Ovary (tissue), 9 donors: ENCODE results near the gene ZFP36. TPM values are rescaled to one million over a fixed set of nuclear protein-coding genes. Genes with fewer than 3 reads are reported as not detected.

ENCODE experiments used
- DNase-seq, 5 donors: peaks; one replicate each; pipeline ENCODE4 v3.0.0-alpha.2; 2019 to 2020
- H3K27ac ChIP-seq, 2 donors: fragments of 200-600 bp; one replicate each; pipeline versions ENCODE4 v1.5.1 to v1.8.0; 2019 to 2022
- H3K27me3 ChIP-seq: fragments of 200-600 bp; one replicate; pipeline ENCODE4 v1.8.0; 2022
- H3K36me3 ChIP-seq: fragments of 200-600 bp; sonication (generic); one replicate; pipeline ENCODE4 v1.5.1; 2019
- H3K4me1 ChIP-seq: one replicate; pipeline ENCODE4 v1.8.1; 2013; ENCODE audit warnings: mild to moderate bottlenecking, moderate library complexity; ENCODE audit not compliant: insufficient read depth
- H3K4me3 ChIP-seq: fragments of 200-600 bp; sonication (generic); one replicate; pipeline ENCODE4 v1.5.1; 2017
- H3K9me3 ChIP-seq, 2 donors: fragments of 200-600 bp in 1 of 2; sonication (generic) in 1 of 2; one replicate each; pipeline versions ENCODE4 v1.5.1 to v1.8.1; 2013 to 2019; ENCODE audit warnings: mild to moderate bottlenecking in 1 of 2, moderate library complexity in 1 of 2
- EP300 ChIP-seq: sonication (generic); formaldehyde crosslinking; IDR thresholded peaks from one replicate; pipeline ENCODE4 v1.6.1; 2017; ENCODE audit warnings: antibody characterized with exemption
- POLR2A ChIP-seq: fragments of 450-650 bp; IDR thresholded peaks from one replicate; pipeline ENCODE4 v1.6.1; 2017; ENCODE audit warnings: antibody characterized with exemption, mild to moderate bottlenecking, moderate library complexity
- WGBS, 3 donors: extraction: QIAGEN DNeasy Blood & Tissue Kit in 1 of 3; methylation state at CpG; one replicate each; pipeline versions ENCODE4 v1.1.5 to v1.1.7; 2013 to 2017; 5-methylcytosine and 5-hydroxymethylcytosine counted together
- intact Hi-C, 4 donors: fragments of 100-400 bp; cut with DNase I; formaldehyde crosslinking; loops; one replicate each; pipeline versions ENCODE4 v1.11.0 to v1.15.1; 2022 to 2023
- polyA plus RNA-seq, 2 donors: library from polyadenylated mRNA; stranded (reverse); fragments of 200-250 nt in 1 of 2; fragments of 350-450 nt in 1 of 2; fragmentation: Illumina TruSeq in 1 of 2; extraction: RNeasy Lipid Tissue Mini Kit (QIAGEN cat#74804) in 1 of 2; gene quantifications; one replicate each; pipeline ENCODE4 v1.2.3, GENCODE V29; 2013 to 2014
- total RNA-seq, 7 donors: library from RNA; depleted of rRNA in 2 of 7; stranded (reverse); fragments of >200 nt in 2 of 7; fragmentation: NEBNext Ultra II Directional in 3 of 7; extraction: Animal tissue kit (Norgen Biotek cat#: 25700) in 3 of 7; gene quantifications; one replicate each; pipeline versions ENCODE4 v1.1.0 to v1.2.4, GENCODE V29; 2016 to 2023
- TF ChIP-seq, protein P1 (sequence below), 3 donors: fragments of 450-650 bp in 2 of 3; fragments of 200-600 bp in 1 of 3; IDR thresholded peaks; one replicate each; pipeline versions ENCODE4 v1.5.1 to v1.8.0; 2016 to 2022; ENCODE audit warnings: antibody characterized with exemption in 3 of 3, mild to moderate bottlenecking in 1 of 3
- donor health status: DM: no; HTN: no; CAD: no; lungs with moderate emphysema.
- donor health status: DM: no; HTN: no; CAD: no.
- donor health status: Bipolar disorder and iron deficiency.
- donor health status: DM: yes; HTN: yes; CAD: no.
- donor health status: DM: no; HTN: no; CAD: no.
- donor health status: DM: yes; HTN: yes; CAD: no.

Gene ZFP36
- total and polyA plus RNA-seq, 9 donors = 78.1 to 995 (median 196) TPM

DNA sequence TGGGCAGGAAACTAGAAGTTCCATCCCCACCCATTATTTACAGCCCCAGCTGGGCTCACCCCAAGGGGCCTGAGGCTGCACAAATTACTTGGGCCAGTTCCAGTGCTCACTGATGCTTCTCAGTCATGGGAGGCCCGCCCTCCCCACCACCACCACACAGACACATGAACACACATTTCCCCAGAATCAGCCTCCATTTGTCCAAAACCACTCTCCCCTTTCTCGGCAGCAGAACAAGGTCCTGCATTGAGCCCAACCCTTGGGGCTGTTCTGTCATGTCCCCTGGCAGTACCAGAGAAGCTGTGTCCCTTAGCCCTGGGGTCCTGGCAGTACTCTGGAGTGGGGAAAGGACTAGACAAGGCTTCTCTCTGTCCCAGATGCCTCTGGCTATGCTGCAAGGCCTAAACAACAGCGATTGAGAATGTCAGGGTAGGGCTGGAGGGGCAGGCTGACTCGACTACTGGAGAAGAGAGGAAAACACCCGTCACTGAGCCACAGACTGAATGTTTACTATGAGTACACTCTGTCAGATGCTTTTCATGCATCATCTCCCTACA is 42.7 kb upstream of the ZFP36 start:
- 45 to 70% (median 68%) methylated on average over 5 of the region's 5 CpGs for WGBS, 3 donors
- no peak for TF ChIP-seq POLR2A
- H3K4me3 ChIP-seq = no peak overlapping the region
- DNase-seq = no peak
- peaks cover 5% of the 10 kb centered on the region for H3K4me1 ChIP-seq
- H3K27me3 ChIP-seq = no peaks in the 10 kb centered on the region
- H3K27ac ChIP-seq = peak overlapping the region in 1 of 2 donors; percentile 22
- intact Hi-C loops = no loop called here
- H3K36me3 ChIP-seq = no peaks in the 10 kb centered on the region
- no peaks in the 10 kb centered on the region for H3K9me3 ChIP-seq

DNA sequence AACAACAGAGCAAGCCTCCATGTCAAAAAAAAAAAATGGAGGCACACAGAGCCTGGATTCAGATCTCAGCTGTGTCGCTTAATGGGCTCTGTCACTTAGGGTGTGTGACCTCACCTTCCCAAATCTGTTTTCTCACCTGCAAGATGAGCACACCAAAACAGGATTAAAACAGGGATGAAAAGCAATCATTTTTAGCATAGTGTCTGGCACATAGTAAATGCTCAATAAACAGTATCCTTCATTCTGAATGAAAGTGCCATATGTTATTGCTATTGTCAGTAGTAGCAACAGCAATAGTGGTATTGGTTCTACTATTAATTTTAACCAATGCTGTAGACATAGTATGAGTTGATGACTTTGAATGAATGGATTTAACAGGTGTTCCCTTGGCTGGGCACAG is 41.1 kb upstream of the ZFP36 start:
- Histone ChIP-seq H3K36me3 (no peaks in the 10 kb centered on the region), H3K9me3 (no peaks in the 10 kb centered on the region), H3K27me3 (no peaks in the 10 kb centered on the region), H3K4me1 (peaks cover 5% of the 10 kb centered on the region), H3K4me3 (no peak overlapping the region), H3K27ac (no peak overlapping the region)
- intact Hi-C loops = no loop called here
- no peak for DNase-seq
- TF ChIP-seq, protein P1, sequence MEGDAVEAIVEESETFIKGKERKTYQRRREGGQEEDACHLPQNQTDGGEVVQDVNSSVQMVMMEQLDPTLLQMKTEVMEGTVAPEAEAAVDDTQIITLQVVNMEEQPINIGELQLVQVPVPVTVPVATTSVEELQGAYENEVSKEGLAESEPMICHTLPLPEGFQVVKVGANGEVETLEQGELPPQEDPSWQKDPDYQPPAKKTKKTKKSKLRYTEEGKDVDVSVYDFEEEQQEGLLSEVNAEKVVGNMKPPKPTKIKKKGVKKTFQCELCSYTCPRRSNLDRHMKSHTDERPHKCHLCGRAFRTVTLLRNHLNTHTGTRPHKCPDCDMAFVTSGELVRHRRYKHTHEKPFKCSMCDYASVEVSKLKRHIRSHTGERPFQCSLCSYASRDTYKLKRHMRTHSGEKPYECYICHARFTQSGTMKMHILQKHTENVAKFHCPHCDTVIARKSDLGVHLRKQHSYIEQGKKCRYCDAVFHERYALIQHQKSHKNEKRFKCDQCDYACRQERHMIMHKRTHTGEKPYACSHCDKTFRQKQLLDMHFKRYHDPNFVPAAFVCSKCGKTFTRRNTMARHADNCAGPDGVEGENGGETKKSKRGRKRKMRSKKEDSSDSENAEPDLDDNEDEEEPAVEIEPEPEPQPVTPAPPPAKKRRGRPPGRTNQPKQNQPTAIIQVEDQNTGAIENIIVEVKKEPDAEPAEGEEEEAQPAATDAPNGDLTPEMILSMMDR (IDR thresholded peaks at IDR 0.05) = no peak
- TF ChIP-seq POLR2A (no peak), EP300 (no peak)
- WGBS, 3 donors = 95 to 100% (median 96%) methylated on average over 1 of the region's 1 CpG

DNA sequence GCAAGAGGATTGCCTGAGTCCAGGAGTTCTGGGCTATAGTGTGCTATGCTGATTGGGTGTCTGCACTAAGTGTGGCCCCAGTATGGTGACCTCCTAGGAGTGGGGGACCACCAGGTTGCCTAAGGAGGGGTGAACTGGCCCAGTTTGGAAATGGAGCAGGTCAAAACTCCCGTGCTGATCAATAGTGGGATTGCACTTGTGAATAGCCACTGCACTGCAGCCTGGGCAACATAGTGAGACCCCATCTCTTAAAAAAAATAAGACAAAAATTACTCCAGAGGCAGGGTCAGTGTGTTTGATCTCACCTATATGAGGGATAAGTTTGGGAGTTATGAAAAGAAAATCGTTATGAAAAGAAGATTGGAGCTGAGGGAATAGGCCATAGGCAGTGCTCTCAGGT is 37.4 kb upstream of the ZFP36 start:
- TF ChIP-seq EP300 (no peak), POLR2A (no peak)
- TF ChIP-seq, protein P1 (IDR thresholded peaks at IDR 0.05) = no peak
- 68 to 82% (median 77%) methylated on average over 2 of the region's 2 CpGs for WGBS, 3 donors
- H3K36me3 ChIP-seq = no peaks in the 10 kb centered on the region
- no peaks in the 10 kb centered on the region for H3K9me3 ChIP-seq
- H3K4me3 ChIP-seq = no peak overlapping the region
- DNase-seq = no peak
- no peaks in the 10 kb centered on the region for H3K27me3 ChIP-seq
- peaks cover 12% of the 10 kb centered on the region for H3K4me1 ChIP-seq
- intact Hi-C loops = no loop called here
- no peak overlapping the region for H3K27ac ChIP-seq

DNA sequence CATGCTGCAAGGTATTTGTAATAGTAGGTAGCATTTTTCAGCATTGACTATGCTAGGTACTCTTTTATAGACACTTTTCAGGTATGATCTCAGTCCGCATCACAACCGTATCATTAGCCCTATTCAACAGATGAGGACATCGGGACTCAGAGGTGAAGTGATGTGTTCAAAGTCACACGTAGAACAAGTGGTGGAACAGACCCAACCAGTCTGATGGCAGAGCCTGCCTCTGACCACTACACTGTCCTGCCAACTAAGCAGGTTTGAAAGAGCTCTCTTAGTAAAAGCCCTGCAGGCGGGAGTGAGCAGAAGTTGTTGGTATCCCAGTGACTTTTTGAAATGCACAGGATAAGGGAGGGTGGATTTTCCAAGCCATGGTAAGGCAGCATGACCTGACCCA is 35.9 kb upstream of the ZFP36 start:
- no peak for DNase-seq
- Histone ChIP-seq H3K4me3 (no peak overlapping the region), H3K4me1 (peaks cover 12% of the 10 kb centered on the region), H3K27ac (no peak overlapping the region), H3K27me3 (no peaks in the 10 kb centered on the region), H3K9me3 (no peaks in the 10 kb centered on the region), H3K36me3 (no peaks in the 10 kb centered on the region)
- intact Hi-C loops = no loop called here
- 89 to 95% (median 89%) methylated on average over 5 of the region's 5 CpGs for WGBS, 3 donors
- TF ChIP-seq, protein P1 (IDR thresholded peaks at IDR 0.05) = no peak
- TF ChIP-seq EP300 = no peak
- no peak for TF ChIP-seq POLR2A

DNA sequence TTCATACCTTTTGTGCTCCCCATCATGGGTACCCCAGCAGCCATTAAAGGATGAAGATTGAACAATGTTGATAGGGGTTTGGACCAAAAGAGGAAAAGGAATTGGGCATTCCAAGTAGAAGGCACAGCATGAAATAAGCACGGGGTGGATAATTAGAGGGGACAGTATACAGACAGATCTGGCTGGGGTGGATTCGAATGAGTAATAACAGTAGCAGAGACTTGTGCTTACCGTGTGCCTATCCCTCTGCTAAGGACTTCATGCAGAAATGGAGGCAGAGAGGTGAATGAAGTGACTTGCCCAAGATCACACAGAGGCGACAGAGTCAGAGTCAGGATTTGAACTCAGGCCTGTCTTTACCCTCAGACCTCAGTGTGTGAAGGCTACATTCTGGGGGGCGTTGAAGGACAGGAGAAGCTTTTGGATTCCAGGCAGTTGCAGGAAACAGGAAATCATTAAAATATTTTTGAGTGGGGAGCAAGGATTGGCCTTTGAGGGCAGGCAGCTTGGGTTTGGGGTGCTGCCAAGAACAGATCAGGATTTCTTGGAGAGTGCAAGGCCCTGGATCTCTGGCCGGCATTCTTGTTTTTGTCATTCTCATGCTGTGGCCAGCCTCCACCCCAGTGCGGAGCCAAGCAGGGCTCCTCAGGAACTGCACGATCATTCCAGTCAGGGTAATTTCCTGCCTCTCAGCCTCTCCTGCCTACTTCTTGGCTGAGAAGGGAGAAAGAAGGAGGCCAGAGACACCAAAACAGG is 34.4 kb upstream of the ZFP36 start:
- H3K36me3 ChIP-seq = no peaks in the 10 kb centered on the region
- peak overlapping the region; percentile 46 to 86 for H3K27ac ChIP-seq
- TF ChIP-seq EP300 (no peak), POLR2A (peak; percentile 21)
- TF ChIP-seq, protein P1 (IDR thresholded peaks at IDR 0.05) = no peak
- H3K9me3 ChIP-seq = no peaks in the 10 kb centered on the region
- peaks cover 12% of the 10 kb centered on the region for H3K4me1 ChIP-seq
- H3K4me3 ChIP-seq = no peak overlapping the region
- DNase-seq = peak; percentile 87 to 92 (median 91)
- WGBS, 3 donors = 5 to 13% (median 6%) methylated on average over 8 of the region's 8 CpGs
- no peaks in the 10 kb centered on the region for H3K27me3 ChIP-seq
- intact Hi-C loops = no loop called here
